OCI-LY3 (cell line): ENCODE measurements around the gene ELOVL7.

Experiments
- H2AFZ ChIP-seq: fragments of 200-600, 300-600 bp; shearing (Covaris generic); 2 replicates; pipeline ENCODE4 v1.6.0; 2014; ENCODE audit warnings: antibody characterized with exemption, low read depth, low read length
- H3K27ac ChIP-seq: fragments of 200-600, 300-600 bp; sonication (generic); 2 replicates; pipeline ENCODE4 v1.5.1; 2014; ENCODE audit warnings: mild to moderate bottlenecking, low read length, moderate library complexity, mixed read lengths
- H3K27me3 ChIP-seq: fragments of 200-600, 300-600 bp; sonication (generic); 2 replicates; pipeline ENCODE4 v1.6.1; 2014; ENCODE audit warnings: low read depth, low read length, mixed read lengths
- H3K36me3 ChIP-seq: fragments of 200-600, 300-600 bp; sonication (generic); replicated peaks from 2 replicates; pipeline ENCODE3; 2014; ENCODE audit warnings: low read depth, low read length, mixed read lengths
- H3K4me1 ChIP-seq: fragments of 300-600, 200-600 bp; sonication (generic); 2 replicates; pipeline ENCODE4 v1.6.1; 2014; ENCODE audit warnings: low read length, mixed read lengths
- H3K4me2 ChIP-seq: fragments of 200-600, 300-600 bp; sonication (generic); 2 replicates; pipeline ENCODE4 v1.6.1; 2014; ENCODE audit warnings: low read length, mixed read lengths
- H3K4me3 ChIP-seq: fragments of 300-600, 200-600 bp; sonication (generic); 2 replicates; pipeline ENCODE4 v1.5.1; 2014; ENCODE audit warnings: antibody characterized with exemption, mild to moderate bottlenecking, low read length, moderate library complexity
- H3K79me2 ChIP-seq: fragments of 300-600, 200-600 bp; shearing (Covaris generic); 2 replicates; pipeline ENCODE4 v1.6.1; 2014; ENCODE audit warnings: mild to moderate bottlenecking, low read length, mixed read lengths
- H3K9ac ChIP-seq: fragments of 300-600, 200-600 bp; shearing (Covaris generic); 2 replicates; pipeline ENCODE4 v1.6.0; 2014; ENCODE audit warnings: mild to moderate bottlenecking, low read length, moderate library complexity
- H3K9me3 ChIP-seq: fragments of 200-600, 300-600 bp; shearing (Covaris generic); 2 replicates; pipeline ENCODE4 v1.6.1; 2014; ENCODE audit warnings: low read length, mixed read lengths; ENCODE audit not compliant: insufficient read depth
- H4K20me1 ChIP-seq: fragments of 200-600, 300-600 bp; sonication (generic); 2 replicates; pipeline ENCODE4 v1.6.1; 2016; ENCODE audit warnings: low read length, mixed read lengths; ENCODE audit not compliant: insufficient read depth
- EZH2phosphoT487 ChIP-seq: fragments of 200-600 bp; shearing (Covaris generic); IDR thresholded peaks from 2 replicates; pipeline ENCODE4 v1.6.1; 2018; ENCODE audit warnings: antibody characterized with exemption, mixed run types, low read depth
- TF ChIP-seq, protein P1 (sequence below): fragments of 200-600, 300-600 bp; sonication (generic); IDR thresholded peaks from 2 replicates; pipeline ENCODE4 v1.5.1; 2014; ENCODE audit warnings: antibody characterized with exemption, low read length, low read depth

ELOVL7 gene

DNA sequence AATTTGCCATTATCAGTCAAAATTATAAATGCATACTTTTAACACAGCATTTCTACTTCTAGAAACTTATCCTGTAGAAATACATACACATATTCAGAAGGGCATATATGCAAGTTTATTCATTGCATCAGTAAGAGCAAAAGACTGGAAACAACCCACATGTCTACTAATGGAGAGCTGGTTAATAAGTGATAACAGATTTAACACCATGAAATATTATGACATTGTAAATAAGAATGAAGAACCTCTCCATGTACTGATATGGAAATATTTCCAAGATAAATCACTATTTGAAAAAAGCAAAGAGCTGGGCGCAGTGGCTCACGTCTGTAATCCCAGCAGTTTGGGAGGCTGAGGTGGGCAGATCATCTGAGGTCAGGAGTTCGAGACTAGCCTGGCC is 54.5 kb downstream of the ELOVL7 start:
- no peak overlapping the region for H3K9ac ChIP-seq
- H3K27ac ChIP-seq = no peak overlapping the region
- H3K27me3 ChIP-seq = no peaks in the 10 kb centered on the region
- no peaks in the 10 kb centered on the region for H3K9me3 ChIP-seq
- H3K79me2 ChIP-seq = no peaks in the 10 kb centered on the region
- H2AFZ ChIP-seq = no peak overlapping the region
- H3K4me2 ChIP-seq = no peak overlapping the region
- H3K4me1 ChIP-seq = peaks cover 14% of the 10 kb centered on the region
- H3K4me3 ChIP-seq = no peak overlapping the region
- TF ChIP-seq EZH2phosphoT487 = no peak
- TF ChIP-seq, protein P1, sequence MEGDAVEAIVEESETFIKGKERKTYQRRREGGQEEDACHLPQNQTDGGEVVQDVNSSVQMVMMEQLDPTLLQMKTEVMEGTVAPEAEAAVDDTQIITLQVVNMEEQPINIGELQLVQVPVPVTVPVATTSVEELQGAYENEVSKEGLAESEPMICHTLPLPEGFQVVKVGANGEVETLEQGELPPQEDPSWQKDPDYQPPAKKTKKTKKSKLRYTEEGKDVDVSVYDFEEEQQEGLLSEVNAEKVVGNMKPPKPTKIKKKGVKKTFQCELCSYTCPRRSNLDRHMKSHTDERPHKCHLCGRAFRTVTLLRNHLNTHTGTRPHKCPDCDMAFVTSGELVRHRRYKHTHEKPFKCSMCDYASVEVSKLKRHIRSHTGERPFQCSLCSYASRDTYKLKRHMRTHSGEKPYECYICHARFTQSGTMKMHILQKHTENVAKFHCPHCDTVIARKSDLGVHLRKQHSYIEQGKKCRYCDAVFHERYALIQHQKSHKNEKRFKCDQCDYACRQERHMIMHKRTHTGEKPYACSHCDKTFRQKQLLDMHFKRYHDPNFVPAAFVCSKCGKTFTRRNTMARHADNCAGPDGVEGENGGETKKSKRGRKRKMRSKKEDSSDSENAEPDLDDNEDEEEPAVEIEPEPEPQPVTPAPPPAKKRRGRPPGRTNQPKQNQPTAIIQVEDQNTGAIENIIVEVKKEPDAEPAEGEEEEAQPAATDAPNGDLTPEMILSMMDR = no peak
- no peaks in the 10 kb centered on the region for H4K20me1 ChIP-seq
- peaks cover 3% of the 10 kb centered on the region for H3K36me3 ChIP-seq

DNA sequence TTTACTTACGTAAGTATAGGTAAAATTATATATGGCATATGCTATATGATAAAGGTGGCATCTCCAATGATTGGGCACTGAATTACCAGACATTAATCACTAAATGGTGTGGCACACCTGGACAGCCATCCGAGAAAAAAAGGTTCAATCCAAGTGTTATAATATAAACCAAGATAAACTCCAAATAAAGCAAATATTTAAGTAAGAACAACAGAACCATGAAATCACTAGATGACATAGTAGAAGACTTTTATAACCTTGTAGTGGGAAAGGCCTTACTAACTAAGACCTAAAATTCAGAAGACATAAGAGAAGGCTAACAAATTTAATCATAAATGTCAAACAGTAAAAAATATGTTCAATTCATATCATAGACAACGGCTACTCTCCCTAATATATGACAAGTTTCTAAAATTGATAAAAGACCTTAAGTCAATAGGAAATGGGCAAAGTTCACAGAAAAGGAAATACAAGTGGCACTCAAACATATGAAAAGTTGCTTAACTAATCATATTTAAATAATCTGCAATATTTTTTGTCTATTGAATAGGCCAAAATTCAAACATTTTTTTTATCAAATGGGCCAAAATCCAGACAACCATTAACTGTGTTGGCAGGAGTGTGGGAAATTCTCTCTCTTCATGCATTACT is 55.1 kb downstream of the ELOVL7 start:
- Histone ChIP-seq H3K4me2 (no peak overlapping the region), H3K79me2 (no peaks in the 10 kb centered on the region), H3K4me3 (no peak overlapping the region), H3K27me3 (no peaks in the 10 kb centered on the region), H4K20me1 (no peaks in the 10 kb centered on the region), H3K27ac (no peak overlapping the region), H3K36me3 (peaks cover 3% of the 10 kb centered on the region), H2AFZ (no peak overlapping the region), H3K4me1 (peaks cover 14% of the 10 kb centered on the region), H3K9me3 (no peaks in the 10 kb centered on the region), H3K9ac (no peak overlapping the region)
- TF ChIP-seq EZH2phosphoT487 = no peak
- TF ChIP-seq, protein P1 = no peak

- Histone ChIP-seq H3K79me2 (no peaks in the 10 kb centered on the region), H3K36me3 (no peaks in the 10 kb centered on the region), H3K9ac (no peak overlapping the region), H3K27me3 (no peaks in the 10 kb centered on the region), H2AFZ (no peak overlapping the region), H3K27ac (no peak overlapping the region), H3K4me2 (no peak overlapping the region), H3K9me3 (no peaks in the 10 kb centered on the region), H3K4me3 (no peak overlapping the region), H3K4me1 (no peaks in the 10 kb centered on the region), H4K20me1 (no peaks in the 10 kb centered on the region)
- TF ChIP-seq, protein P1 = no peak
- TF ChIP-seq EZH2phosphoT487 = no peak
Measured at GRCh38 chr5:60779466-60779865, 64.6 kb downstream of the ELOVL7 start.

- Histone ChIP-seq H3K36me3 (no peaks in the 10 kb centered on the region), H3K27ac (no peak overlapping the region), H3K4me2 (no peak overlapping the region), H3K9ac (no peak overlapping the region), H2AFZ (no peak overlapping the region), H3K27me3 (no peaks in the 10 kb centered on the region), H3K9me3 (no peaks in the 10 kb centered on the region), H3K4me3 (no peak overlapping the region), H4K20me1 (no peaks in the 10 kb centered on the region), H3K79me2 (no peaks in the 10 kb centered on the region), H3K4me1 (no peaks in the 10 kb centered on the region)
- no peak for TF ChIP-seq EZH2phosphoT487
- TF ChIP-seq, protein P1 = no peak
Measured at GRCh38 chr5:60776343-60776742, 67.7 kb downstream of the ELOVL7 start.
